Activated CD8-positive, alpha-beta T cell treated with anti-CD3 and anti-CD28 coated beads for 36 hours (primary cell): Measurements from ENCODE around the gene NDUFA3. TPM values are rescaled to one million over a fixed set of nuclear protein-coding genes. Genes with fewer than 3 reads are reported as not detected.

Source experiments
- ATAC-seq: fragments of 200-7000 bp; cut with Tn5 transposase; one replicate; pipeline ENCODE4 v1.10.0; 2021; ENCODE audit warnings: mild to moderate bottlenecking, moderate library complexity
- CTCF ChIA-PET: fragments of 350-600 bp; sonication (Branson Sonifier 250); formaldehyde crosslinking; loops from one replicate; lab custom pipeline; 2021; ENCODE audit warnings: antibody characterized with exemption; lab: Charles Lee
- POLR2A ChIA-PET: fragments of 350-600 bp; sonication (Branson Sonifier 250); formaldehyde crosslinking; loops from one replicate; lab custom pipeline; 2021; ENCODE audit warnings: antibody characterized with exemption; lab: Charles Lee
- DNase-seq: peaks from one replicate; pipeline ENCODE4 v3.0.0-alpha.2; 2020
- H3K27ac Mint-ChIP-seq: one replicate; pipeline ENCODE4 v1.8.0; 2021; ENCODE audit warnings: mild to moderate bottlenecking, mixed read lengths
- H3K27me3 Mint-ChIP-seq: one replicate; pipeline ENCODE4 v1.8.0; 2021; ENCODE audit warnings: mixed read lengths
- H3K36me3 Mint-ChIP-seq: one replicate; pipeline ENCODE4 v1.8.0; 2021; ENCODE audit warnings: low read depth, mixed read lengths
- H3K4me1 Mint-ChIP-seq: one replicate; pipeline ENCODE4 v1.8.0; 2021; ENCODE audit warnings: low read depth, mixed read lengths
- H3K4me3 Mint-ChIP-seq: one replicate; pipeline ENCODE4 v1.8.0; 2021; ENCODE audit warnings: mild to moderate bottlenecking, moderate library complexity, mixed read lengths
- H3K9me3 Mint-ChIP-seq: one replicate; pipeline ENCODE4 v1.8.0; 2021; ENCODE audit warnings: mixed read lengths
- CTCF ChIP-seq: fragments of 200-600 bp; IDR thresholded peaks from one replicate; pipeline ENCODE4 v1.8.0; 2022; ENCODE audit warnings: antibody characterized with exemption, mild to moderate bottlenecking
- intact Hi-C: fragments of 100-400 bp; cut with micrococcal nuclease; formaldehyde crosslinking; loops from one replicate; pipeline ENCODE4 v1.10.0; 2022
- total RNA-seq, 2 experiments: library from RNA; stranded (reverse); gene quantifications; one replicate each; pipeline ENCODE4 v1.2.3, GENCODE V29; 2021

The NDUFA3 gene
- 10 to 100 TPM; 94.8 to 96.7 TPM for total RNA-seq

GRCh38 chr19:54102421-54103169, at the start of gene NDUFA3:
NDUFA3 (plus strand) TSS chr19:54102855; CDS start chr19:54102879, 24 bp downstream.
- ATAC-seq = peak; percentile 99
- CTCF ChIA-PET = interaction anchor here (1.0 to 1.2 kb wide), 2 partner anchors 57 to 310 kb away, joined by 3 read pairs; partner anchors contain the start of gene LENG1
- DNase-seq = peak; percentile 98
- Mint-ChIP-seq H3K36me3 (peaks cover 20% of the 10 kb centered on the region), H3K4me3 (peak within 1 kb of the TSS; percentile 99), H3K4me1 (peaks cover 21% of the 10 kb centered on the region), H3K9me3 (no peaks in the 10 kb centered on the region), H3K27me3 (no peaks in the 10 kb centered on the region), H3K27ac (peak within 1 kb of the TSS; percentile 97)
- POLR2A ChIA-PET = interaction anchor here (0.6 to 4.6 kb wide), 4 partner anchors 13 to 234 kb away, joined by 3 to 42 read pairs (median 3); partner anchors contain the start of genes PRPF31, RPS9 and TFPT
- no peak for TF ChIP-seq CTCF
- intact Hi-C loops = no loop called here

GRCh38 chr19:54062643-54063042, 40.0 kb upstream of the NDUFA3 start:
- no peak for DNase-seq
- ChIA-PET POLR2A (no interaction called here), CTCF (interaction anchor here (0.6 kb wide), 1 partner anchor 12 kb away, joined by 3 read pairs; no protein-coding TSS in a partner anchor)
- TF ChIP-seq CTCF = no peak
- H3K27me3 Mint-ChIP-seq = peaks cover 14% of the 10 kb centered on the region
- H3K36me3 Mint-ChIP-seq = no peaks in the 10 kb centered on the region
- H3K4me3 Mint-ChIP-seq = no peak overlapping the region
- no peaks in the 10 kb centered on the region for H3K9me3 Mint-ChIP-seq
- H3K4me1 Mint-ChIP-seq = no peaks in the 10 kb centered on the region
- H3K27ac Mint-ChIP-seq = no peak overlapping the region
- intact Hi-C loops = no loop called here
- no peak for ATAC-seq

- intact Hi-C loops = no loop called here
Observed at GRCh38 chr19:54063350-54064116, 39.1 kb upstream of the NDUFA3 start, which contains the start of gene VSTM1. VSTM1 (minus strand) TSS chr19:54063897; CDS start chr19:54063777, 120 bp downstream.

GRCh38 chr19:54069470-54069869, 33.2 kb upstream of the NDUFA3 start:
- H3K27ac Mint-ChIP-seq = no peak overlapping the region
- intact Hi-C loops = no loop called here
- no peak for DNase-seq
- no peaks in the 10 kb centered on the region for H3K4me1 Mint-ChIP-seq
- H3K9me3 Mint-ChIP-seq = no peaks in the 10 kb centered on the region
- H3K27me3 Mint-ChIP-seq = peaks cover 4% of the 10 kb centered on the region
- no peaks in the 10 kb centered on the region for H3K36me3 Mint-ChIP-seq
- H3K4me3 Mint-ChIP-seq = no peak overlapping the region
- ChIA-PET CTCF (no interaction called here), POLR2A (interaction anchor here (0.6 kb wide), 1 partner anchor 286 kb away, joined by 3 read pairs; no protein-coding TSS in a partner anchor)
- ATAC-seq = no peak
- no peak for TF ChIP-seq CTCF

More at GRCh38 chr19:54063350-54064116, 39.1 kb upstream of the NDUFA3 start, which contains the start of gene VSTM1:
- ChIA-PET POLR2A (no interaction called here), CTCF (no interaction called here)
- Mint-ChIP-seq H3K4me1 (no peaks in the 10 kb centered on the region), H3K27ac (no peak within 1 kb of the TSS), H3K27me3 (peaks cover 14% of the 10 kb centered on the region), H3K9me3 (no peaks in the 10 kb centered on the region), H3K4me3 (no peak within 1 kb of the TSS), H3K36me3 (no peaks in the 10 kb centered on the region)
- ATAC-seq = no peak
- DNase-seq = no peak
- no peak for TF ChIP-seq CTCF
